Measurements from ENCODE around the gene DAGLB. TPM values are rescaled to one million over a fixed set of nuclear protein-coding genes. Genes with fewer than 3 reads are reported as not detected.

The DAGLB gene
- total and polyA plus RNA-seq, 11 donors = 4.1 to 17.2 (median 7.4) TPM

DNA sequence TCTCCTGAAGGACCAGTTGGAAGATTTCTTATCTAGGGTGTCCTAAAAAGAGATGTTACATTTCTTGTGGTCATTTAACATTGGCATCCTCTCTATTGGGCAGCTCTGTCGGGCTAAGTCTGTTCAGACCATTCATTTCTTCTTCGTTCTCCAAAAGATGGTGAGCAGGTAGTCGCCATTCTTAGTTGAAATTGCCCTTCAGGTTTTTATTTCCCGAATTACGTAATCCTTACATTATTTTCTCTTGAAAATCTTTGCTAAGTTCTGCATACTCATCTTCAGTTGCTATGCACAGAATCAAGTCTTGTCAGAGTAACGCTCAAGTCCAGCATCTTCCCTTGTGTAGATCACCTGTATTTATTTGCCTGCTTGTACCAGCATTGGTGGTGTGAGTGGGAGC lies 53.6 kb downstream of the DAGLB start:
- H3K27ac ChIP-seq = peak overlapping the region; percentile 68 to 88 (median 76)
- no peak for TF ChIP-seq POLR2A (IDR thresholded peaks at IDR 0.05)
- TF ChIP-seq, protein P1, sequence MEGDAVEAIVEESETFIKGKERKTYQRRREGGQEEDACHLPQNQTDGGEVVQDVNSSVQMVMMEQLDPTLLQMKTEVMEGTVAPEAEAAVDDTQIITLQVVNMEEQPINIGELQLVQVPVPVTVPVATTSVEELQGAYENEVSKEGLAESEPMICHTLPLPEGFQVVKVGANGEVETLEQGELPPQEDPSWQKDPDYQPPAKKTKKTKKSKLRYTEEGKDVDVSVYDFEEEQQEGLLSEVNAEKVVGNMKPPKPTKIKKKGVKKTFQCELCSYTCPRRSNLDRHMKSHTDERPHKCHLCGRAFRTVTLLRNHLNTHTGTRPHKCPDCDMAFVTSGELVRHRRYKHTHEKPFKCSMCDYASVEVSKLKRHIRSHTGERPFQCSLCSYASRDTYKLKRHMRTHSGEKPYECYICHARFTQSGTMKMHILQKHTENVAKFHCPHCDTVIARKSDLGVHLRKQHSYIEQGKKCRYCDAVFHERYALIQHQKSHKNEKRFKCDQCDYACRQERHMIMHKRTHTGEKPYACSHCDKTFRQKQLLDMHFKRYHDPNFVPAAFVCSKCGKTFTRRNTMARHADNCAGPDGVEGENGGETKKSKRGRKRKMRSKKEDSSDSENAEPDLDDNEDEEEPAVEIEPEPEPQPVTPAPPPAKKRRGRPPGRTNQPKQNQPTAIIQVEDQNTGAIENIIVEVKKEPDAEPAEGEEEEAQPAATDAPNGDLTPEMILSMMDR (IDR thresholded peaks at IDR 0.05) = no peak
- DNase-seq = no peak
- H3K27me3 ChIP-seq = no peaks in the 10 kb centered on the region
- 88 to 91% (median 89%) methylated on average over 6 of the region's 6 CpGs for WGBS, 4 donors
- H3K36me3 ChIP-seq = peaks cover 0 to 80% (median 37%) of the 10 kb centered on the region in 9 donors
- no peak for ATAC-seq
- no peaks in the 10 kb centered on the region for H3K9me3 ChIP-seq
- intact Hi-C loops (cut with DNase I) = no loop called here
- no peak overlapping the region for H3K4me3 ChIP-seq
- peaks cover 13 to 95% (median 65%) of the 10 kb centered on the region in 12 donors for H3K4me1 ChIP-seq

DNA sequence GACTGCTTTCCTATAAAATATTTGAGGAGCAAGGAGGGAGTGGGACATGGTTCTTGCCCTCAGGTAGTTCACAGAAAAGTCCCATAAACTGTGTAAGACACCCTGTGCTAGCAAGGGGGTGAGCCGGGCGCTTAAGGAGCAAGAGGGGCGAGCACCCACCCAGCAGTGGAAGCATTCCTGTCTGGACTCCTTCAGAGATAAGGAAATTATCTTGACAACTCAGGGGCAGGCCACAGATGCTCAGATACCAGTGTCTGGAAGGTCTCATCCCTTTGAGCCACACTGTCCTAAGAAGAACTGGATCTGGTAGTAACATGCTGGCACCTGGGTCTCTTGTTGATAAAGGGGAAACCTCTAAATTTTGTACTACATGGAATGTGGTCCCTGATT lies 54.1 kb downstream of the DAGLB start:
- peak overlapping the region in 2 of 12 donors; percentile 3 to 11 for H3K4me3 ChIP-seq
- DNase-seq (no peak), ATAC-seq (peak in 1 of 4 donors; percentile 9)
- H3K27me3 ChIP-seq = no peaks in the 10 kb centered on the region
- peaks cover 12 to 91% (median 61%) of the 10 kb centered on the region in 12 donors for H3K4me1 ChIP-seq
- intact Hi-C loops (cut with DNase I) = no loop called here
- peaks cover 0 to 81% (median 42%) of the 10 kb centered on the region in 9 donors for H3K36me3 ChIP-seq
- H3K9me3 ChIP-seq = no peaks in the 10 kb centered on the region
- H3K27ac ChIP-seq = peak overlapping the region; percentile 68 to 88 (median 76)
- 44 to 60% (median 57%) methylated on average over 3 of the region's 3 CpGs for WGBS, 4 donors
- TF ChIP-seq POLR2A (IDR thresholded peaks at IDR 0.05) = no peak
- TF ChIP-seq, protein P1 (IDR thresholded peaks at IDR 0.05) = no peak

DNA sequence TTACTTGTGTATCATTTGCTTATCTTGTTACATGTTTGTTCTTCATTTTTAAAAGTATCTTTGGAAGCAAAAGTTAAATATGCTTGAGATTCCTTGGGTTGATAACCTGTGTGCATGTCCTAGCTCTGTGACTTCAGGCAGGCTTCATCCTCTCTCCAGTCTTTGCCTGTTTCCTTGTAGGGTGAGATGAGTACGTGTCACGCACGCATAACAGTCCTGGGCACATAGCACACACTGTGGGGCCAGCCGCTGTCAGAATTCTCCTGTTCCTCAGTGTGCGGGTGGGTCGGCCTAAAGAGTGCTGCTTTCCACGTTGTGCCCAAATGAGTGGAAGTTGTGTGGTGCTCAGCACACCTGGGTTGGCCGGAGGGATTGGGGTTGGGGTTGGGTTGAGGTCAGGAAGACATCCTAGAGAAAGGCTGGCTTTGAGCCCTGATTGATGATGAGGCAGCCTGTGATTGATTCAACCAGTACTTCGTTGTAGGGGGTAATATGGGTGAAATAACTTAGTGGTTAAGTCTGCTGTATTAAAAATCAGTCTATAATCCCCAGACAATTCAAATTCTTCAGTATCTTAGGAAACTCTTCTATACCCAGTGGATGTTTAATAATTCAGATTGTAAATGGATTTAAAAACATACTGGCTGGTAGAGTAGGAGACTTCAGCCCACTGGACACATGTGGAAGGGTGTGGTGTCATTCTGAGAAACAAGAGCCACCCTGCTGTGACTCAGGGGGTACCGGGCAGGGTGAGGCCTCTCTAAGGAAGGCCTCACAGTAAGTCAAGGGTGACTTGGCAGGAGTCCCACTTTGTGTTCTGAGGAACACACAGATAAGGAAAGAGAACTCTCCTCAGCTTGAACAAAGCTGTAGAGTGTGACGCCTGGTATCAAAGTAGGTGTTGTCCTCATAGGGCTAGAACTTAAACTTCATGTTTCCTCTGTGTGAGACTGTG lies 54.8 kb downstream of the DAGLB start:
- Histone ChIP-seq H3K4me3 (peak overlapping the region in 2 of 12 donors; percentile 3 to 11), H3K9me3 (no peaks in the 10 kb centered on the region), H3K4me1 (peaks cover 12 to 90% (median 60%) of the 10 kb centered on the region in 12 donors), H3K36me3 (peaks cover 0 to 81% (median 48%) of the 10 kb centered on the region in 9 donors), H3K27ac (peak overlapping the region; percentile 68 to 88 (median 76)), H3K27me3 (no peaks in the 10 kb centered on the region)
- ATAC-seq (peak; percentile 79 to 91 (median 88)), DNase-seq (peak in 4 of 5 donors; percentile 73 to 94 (median 81))
- TF ChIP-seq, protein P1 (IDR thresholded peaks at IDR 0.05) = no peak
- TF ChIP-seq POLR2A (IDR thresholded peaks at IDR 0.05) = peak in 1 of 2 donors; percentile 38
- intact Hi-C loops (cut with DNase I) = no loop called here
- WGBS, 4 donors = 55 to 62% (median 60%) methylated on average over 11 of the region's 11 CpGs

DNA sequence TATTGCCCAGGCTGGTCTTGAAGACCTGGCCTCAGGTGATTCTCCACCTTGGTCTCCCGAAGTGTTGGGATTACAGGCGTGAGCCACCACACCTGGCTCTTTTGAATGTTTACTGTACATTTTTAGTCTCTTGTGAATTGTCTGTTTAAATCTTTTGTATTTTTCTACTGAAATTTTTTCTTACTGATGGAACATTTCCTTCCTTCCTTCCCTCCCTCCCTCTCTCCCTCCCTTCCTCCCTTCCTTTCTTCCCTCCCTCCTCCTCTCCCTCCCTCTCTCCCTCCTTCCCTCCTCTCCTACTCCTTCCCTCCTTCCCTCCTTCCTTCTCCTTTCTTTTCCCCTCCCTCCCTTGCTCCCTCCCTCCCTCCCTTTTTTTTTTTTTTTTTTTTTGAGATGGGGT lies 58.0 kb downstream of the DAGLB start:
- no peak for ATAC-seq
- intact Hi-C loops (cut with DNase I) = loop anchor here in 1 of 10 donors (10.0 kb wide), 1 partner anchor 45 kb away; no protein-coding TSS in a partner anchor
- Histone ChIP-seq H3K9me3 (no peaks in the 10 kb centered on the region), H3K4me3 (no peak overlapping the region), H3K27ac (peak overlapping the region in 3 of 12 donors; percentile 13 to 70 (median 52)), H3K27me3 (no peaks in the 10 kb centered on the region), H3K36me3 (peaks cover 0 to 75% (median 50%) of the 10 kb centered on the region in 9 donors), H3K4me1 (peaks cover 13 to 92% (median 60%) of the 10 kb centered on the region in 12 donors)
- TF ChIP-seq, protein P1 (IDR thresholded peaks at IDR 0.05) = no peak
- no peak for TF ChIP-seq POLR2A (IDR thresholded peaks at IDR 0.05)
- 91 to 97% (median 94%) methylated on average over 2 of the region's 2 CpGs for WGBS, 4 donors
- DNase-seq = no peak
